Suprapubic skin (tissue), 4 donors: ENCODE measurements around the gene MOCS1.

Experiments
- CTCF ChIP-seq, 2 donors: fragments of 200-600 bp in 1 of 2; fragments of 450-650 bp in 1 of 2; sonication (generic) in 1 of 2; IDR thresholded peaks; one replicate each; pipeline ENCODE4 v1.5.1; 2016 to 2019; ENCODE audit warnings: antibody characterized with exemption in 2 of 2, mild to moderate bottlenecking in 1 of 2, moderate library complexity in 1 of 2
- EP300 ChIP-seq: sonication (generic); formaldehyde crosslinking; IDR thresholded peaks from one replicate; pipeline ENCODE4 v1.6.1; 2017; ENCODE audit warnings: antibody characterized with exemption
- POLR2A ChIP-seq, 2 donors: fragments of 450-650 bp; IDR thresholded peaks; one replicate each; pipeline ENCODE4 v1.6.1; 2017; ENCODE audit warnings: antibody characterized with exemption in 2 of 2, mild to moderate bottlenecking in 2 of 2, moderate library complexity in 2 of 2
- POLR2AphosphoS5 ChIP-seq, 3 donors: sonication (generic); formaldehyde crosslinking; IDR thresholded peaks; one replicate each; pipeline ENCODE4 v1.6.1; 2017; ENCODE audit warnings: antibody characterized with exemption in 3 of 3

- TF ChIP-seq CTCF (IDR thresholded peaks at IDR 0.05) (no peak), POLR2A (IDR thresholded peaks at IDR 0.05) (no peak), EP300 (no peak), POLR2AphosphoS5 (IDR thresholded peaks at IDR 0.05) (no peak)
Measured at GRCh38 chr6:39920157-39920556, 14.1 kb downstream of the MOCS1 start.
